ENCODE data around the gene BRIP1.
A peak's percentile ranks its signal among the peaks of the same experiment; 100 is the strongest.
"Not testable (repeated sequence)": the region's sequence is repeated elsewhere in the genome, so short reads cannot be mapped to it uniquely, and the experiment has no call there.

BRIP1 gene

GRCh38 chr17:61862105-61862574 lies 1.2 kb downstream of the BRIP1 start:
- DNase-seq: no peak

- not testable (repeated sequence) for DNase-seq
These were observed 2.9 kb downstream of the BRIP1 start for GRCh38 chr17:61860397-61860796.

GRCh38 chr17:61856035-61856434 lies 7.3 kb downstream of the BRIP1 start:
- DNase-seq: no peak

GRCh38 chr17:61852857-61853256 lies 10.5 kb downstream of the BRIP1 start:
- no peak for DNase-seq

GRCh38 chr17:61849674-61850073 lies 13.7 kb downstream of the BRIP1 start:
- DNase-seq: no peak

- no peak for DNase-seq
These were observed 14.4 kb downstream of the BRIP1 start for GRCh38 chr17:61848896-61849295.

- no peak for DNase-seq
These were observed 15.1 kb downstream of the BRIP1 start for GRCh38 chr17:61848247-61848646.

GRCh38 chr17:61847659-61848058 lies 15.7 kb downstream of the BRIP1 start:
- DNase-seq: no peak

- DNase-seq: no peak
These were observed 16.5 kb downstream of the BRIP1 start for GRCh38 chr17:61846761-61847375.

- DNase-seq: no peak
These were observed 17.2 kb downstream of the BRIP1 start for GRCh38 chr17:61846088-61846487.

- DNase-seq: no peak
These were observed 19.9 kb downstream of the BRIP1 start for GRCh38 chr17:61843435-61843834.

GRCh38 chr17:61842899-61843298 lies 20.4 kb downstream of the BRIP1 start:
- no peak for DNase-seq

- no peak for DNase-seq
These were observed 24.0 kb downstream of the BRIP1 start for GRCh38 chr17:61839300-61839786.

- peak; percentile 67 for DNase-seq
These were observed 25.9 kb downstream of the BRIP1 start for GRCh38 chr17:61837175-61838051.

- no peak for DNase-seq
These were observed 26.8 kb downstream of the BRIP1 start for GRCh38 chr17:61836266-61837174.

- DNase-seq: no peak
These were observed 27.7 kb downstream of the BRIP1 start for GRCh38 chr17:61835606-61836005.

GRCh38 chr17:61834610-61835009 lies 28.7 kb downstream of the BRIP1 start:
- DNase-seq: no peak

- no peak for DNase-seq
These were observed 29.7 kb downstream of the BRIP1 start for GRCh38 chr17:61833536-61834193.

GRCh38 chr17:61832463-61832862 lies 30.9 kb downstream of the BRIP1 start:
- no peak for DNase-seq

GRCh38 chr17:61831099-61831498 lies 32.2 kb downstream of the BRIP1 start:
- DNase-seq: no peak

- no peak for DNase-seq
These were observed 34.6 kb downstream of the BRIP1 start for GRCh38 chr17:61828694-61829093.

- no peak for DNase-seq
These were observed 35.5 kb downstream of the BRIP1 start for GRCh38 chr17:61827649-61828395.
